ENCODE measurements around the gene CDIP1. TPM values are rescaled to one million over a fixed set of nuclear protein-coding genes. Genes with fewer than 3 reads are reported as not detected.
"Not testable (repeated sequence)": the region's sequence is repeated elsewhere in the genome, so short reads cannot be mapped to it uniquely, and the experiment has no call there.

CDIP1 gene
- polyA plus RNA-seq (ENCODE audit: insufficient read length in 4 of 4), result 10 to 100 TPM; 26.4 to 35.3 (median 31.6) TPM

DNA sequence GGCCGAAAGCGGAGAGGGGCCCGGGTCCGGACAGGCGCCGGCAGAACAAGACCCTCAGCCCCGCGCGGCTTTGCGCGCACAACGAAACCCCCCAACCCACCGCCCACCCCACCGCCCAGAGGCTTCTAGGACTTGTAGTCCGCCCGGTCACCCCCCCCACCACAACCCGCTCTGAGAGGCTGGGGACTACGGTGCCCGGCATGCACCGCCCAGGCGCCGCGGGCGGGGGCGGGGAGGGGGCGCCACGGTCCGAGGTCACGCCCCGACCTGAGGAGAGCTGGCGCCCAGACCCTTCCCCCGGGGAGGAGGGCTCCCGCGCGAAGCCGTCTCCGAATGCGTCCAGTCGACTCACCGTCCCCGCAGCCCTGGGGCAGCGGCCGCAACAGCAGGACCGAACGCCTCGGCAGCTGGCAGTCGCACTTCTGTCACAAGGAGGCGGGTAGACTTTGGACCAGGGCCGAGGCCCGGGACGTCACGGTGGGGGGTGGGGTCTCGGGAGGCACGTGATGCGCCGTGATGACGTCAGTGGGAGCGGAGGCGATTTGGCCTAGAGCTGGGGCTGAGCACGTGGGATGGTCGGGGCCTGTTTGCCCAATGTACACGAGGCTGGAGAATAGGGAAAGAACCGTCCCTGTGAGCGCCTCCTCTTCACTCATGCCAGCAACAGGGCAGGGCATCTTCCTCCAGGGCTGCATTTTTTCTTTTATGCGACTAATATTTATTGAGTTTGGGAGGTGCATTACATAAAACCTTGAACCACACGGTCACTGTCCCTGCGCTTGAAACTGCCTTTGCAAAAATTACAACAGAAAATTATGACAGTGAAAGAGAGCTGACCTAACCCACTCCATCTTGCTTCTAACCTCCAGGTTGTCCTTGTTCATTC, at the start of gene CDIP1:
Gene CDIP1, minus strand, starts transcription at position 424 of the 886 bp plus-strand sequence. CDS start 24,643 bp downstream, outside the sequence.
- DNase-seq (ENCODE audit: low read depth in 4 of 4, low spot score in 3 of 4), result peak; percentile 83 to 88 (median 84)

DNA sequence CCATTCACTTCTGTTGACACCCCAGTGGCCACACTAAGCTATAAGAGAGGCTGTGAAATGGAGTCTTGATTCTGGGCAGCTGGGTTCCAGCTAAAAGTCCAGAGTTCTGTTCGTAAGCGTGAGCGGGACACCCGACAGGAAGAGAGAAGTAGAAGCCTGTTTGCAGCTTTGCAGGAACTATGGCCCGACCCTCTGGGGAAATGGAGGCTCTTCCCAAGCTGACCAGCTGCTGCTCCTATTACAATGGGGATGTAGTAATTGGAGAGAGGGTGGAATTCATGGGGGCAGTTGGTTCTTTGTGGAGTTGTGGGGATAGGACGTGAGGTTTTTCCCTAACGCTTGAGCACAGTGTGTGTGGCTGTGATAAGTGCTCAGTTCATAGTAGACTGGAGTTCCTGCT, 47.7 kb upstream of the CDIP1 start:
- no peak for DNase-seq (ENCODE audit: low read depth in 4 of 4, low spot score in 3 of 4)

DNA sequence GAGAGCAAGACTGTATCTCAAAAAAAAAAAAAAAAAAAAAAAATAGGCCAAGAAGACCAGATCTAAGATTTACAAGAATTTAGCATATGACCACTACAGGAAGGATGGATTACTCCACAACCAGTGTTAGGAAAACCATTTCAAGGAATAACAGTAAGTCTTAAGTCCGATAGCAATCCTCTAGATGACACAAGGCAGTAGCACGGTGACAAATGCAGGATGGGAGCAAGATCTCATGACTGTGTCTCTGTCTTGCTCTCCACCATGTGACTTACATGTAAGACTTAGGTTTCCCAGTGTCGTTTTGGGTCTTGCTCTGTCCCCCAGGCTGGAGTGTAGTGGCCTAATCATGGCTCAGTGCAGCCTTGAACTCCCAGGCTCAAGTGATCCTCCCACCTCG, 45.3 kb upstream of the CDIP1 start:
- no peak for DNase-seq (ENCODE audit: low read depth in 4 of 4, low spot score in 3 of 4)

DNA sequence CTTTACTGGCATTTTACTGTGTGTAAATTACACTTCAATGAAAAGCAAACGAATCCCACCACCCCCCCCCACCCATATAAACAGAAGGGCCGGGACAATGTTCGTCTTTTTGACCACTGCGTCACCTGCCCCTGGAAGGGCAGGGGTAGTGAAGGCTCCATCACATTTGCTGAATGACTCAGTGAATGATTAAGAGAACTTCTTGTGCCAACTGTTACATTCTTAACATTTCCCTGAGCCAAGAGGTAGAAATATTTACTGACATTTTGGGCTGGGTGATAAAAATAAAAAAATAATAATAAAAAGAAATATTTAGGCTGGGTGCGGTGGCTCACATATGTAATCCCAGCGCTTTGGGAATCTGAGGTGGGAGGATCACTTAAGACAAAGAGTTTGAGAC, 41.7 kb upstream of the CDIP1 start:
- DNase-seq (ENCODE audit: low read depth in 4 of 4, low spot score in 3 of 4), result no peak

DNA sequence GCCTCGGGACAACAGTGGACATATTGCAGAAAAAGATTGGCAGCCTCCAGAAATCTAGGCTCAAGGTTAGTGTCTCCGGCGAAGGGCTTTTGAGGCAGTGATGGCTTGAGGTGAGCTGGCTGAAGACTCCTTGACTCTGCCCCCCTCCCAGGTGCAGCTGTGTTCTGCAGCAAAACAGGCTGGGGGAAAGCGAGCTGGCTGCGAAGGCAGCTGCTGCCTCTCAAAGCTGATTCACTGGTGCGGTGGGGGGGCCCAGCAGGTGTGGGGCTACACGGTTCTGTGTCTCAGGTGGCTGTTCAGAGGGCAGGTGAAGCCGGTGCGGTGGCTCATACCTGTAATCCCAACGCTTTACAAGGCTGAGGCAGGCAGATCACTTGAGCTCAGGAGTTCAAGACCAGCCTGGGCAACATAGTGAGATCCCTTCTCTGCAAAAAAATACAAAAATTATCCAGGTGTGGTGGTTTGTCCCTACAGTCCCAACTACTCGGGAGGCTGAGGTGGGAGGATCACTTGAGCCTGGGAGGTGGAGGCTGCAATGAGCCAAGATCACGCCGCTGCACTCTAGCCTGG, 40.5 kb upstream of the CDIP1 start:
- DNase-seq (ENCODE audit: low read depth in 4 of 4, low spot score in 3 of 4), result no peak

DNA sequence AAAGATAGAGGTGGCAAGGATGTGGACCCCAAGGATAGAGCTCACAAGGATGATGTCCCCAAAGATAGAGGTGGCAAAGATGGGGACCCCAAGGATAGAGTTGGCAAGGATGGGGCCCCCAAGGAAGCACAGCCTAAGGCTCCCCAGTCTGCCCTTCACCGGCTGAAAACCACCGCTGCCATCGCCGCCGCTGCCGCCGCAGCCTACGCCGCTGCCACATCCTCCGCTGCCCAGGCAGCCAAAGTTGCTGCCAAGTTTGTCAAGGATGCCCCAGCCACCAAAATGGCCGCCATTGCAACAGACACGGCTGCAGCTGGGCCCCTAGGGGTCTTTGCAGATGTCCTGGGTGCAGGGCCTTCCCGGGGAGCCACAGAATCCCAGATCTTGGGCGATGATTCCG, 37.4 kb upstream of the CDIP1 start:
- DNase-seq (ENCODE audit: low read depth in 4 of 4, low spot score in 3 of 4), result no peak

DNA sequence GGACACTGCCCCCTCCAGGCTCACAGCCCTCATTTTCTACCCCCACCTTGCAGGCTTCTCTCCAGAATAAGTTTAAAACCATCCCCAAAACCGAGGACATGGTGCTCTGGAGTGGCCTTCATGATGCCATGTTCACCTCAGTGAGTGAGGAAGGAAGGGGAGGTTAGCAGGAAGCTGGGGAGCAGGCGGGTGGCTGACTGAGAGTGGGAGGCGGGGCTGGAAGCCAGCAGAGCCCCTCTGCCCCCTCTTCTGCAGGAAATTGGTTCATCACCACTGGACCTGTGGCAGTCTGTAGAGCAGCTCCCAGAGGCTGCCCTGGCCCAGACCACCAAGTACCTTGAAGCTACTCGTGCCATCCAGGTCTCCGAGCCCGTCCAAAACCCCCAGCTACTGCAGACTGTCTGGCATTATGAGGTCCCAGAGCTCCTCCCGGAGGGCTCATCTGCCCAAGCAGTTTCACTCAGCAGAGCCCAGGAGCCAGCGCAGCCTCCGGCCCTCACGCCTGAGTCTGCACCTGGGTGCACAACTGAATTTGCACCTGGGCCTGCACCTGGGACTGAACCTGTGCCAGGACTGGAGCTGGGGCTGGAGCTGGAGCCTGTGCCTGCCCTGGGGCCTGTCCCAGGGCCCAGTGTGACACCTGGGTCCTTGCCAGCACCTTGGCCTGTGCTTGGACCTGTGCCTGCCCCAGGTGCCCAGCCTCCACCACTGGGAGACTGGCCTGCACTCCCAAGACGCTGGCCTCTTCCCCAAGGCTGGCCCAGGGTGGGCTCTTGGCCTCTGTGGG, 36.5 kb upstream of the CDIP1 start:
- no peak for DNase-seq (ENCODE audit: low read depth in 4 of 4, low spot score in 3 of 4)

DNA sequence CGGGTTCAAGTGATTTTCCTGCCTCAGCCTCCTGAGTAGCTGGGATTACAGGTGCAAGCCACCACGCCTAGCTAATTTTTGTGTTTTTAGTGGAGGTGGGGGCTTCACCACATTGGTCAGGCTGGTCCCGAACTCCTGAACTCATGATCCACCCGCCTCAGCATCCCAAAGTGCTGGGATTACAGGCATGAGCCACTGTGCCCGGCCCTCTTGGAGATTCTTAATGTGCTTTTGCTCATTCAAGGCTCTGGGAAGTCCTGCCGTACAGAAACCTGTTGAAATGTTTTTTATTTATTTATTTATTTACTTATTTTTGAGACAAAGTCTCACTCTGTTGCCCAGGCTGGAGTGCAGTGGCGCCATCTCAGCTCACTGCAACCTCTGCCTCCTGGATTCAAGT, 35.4 kb upstream of the CDIP1 start:
- not testable (repeated sequence) for DNase-seq (ENCODE audit: low read depth in 4 of 4, low spot score in 3 of 4)

DNA sequence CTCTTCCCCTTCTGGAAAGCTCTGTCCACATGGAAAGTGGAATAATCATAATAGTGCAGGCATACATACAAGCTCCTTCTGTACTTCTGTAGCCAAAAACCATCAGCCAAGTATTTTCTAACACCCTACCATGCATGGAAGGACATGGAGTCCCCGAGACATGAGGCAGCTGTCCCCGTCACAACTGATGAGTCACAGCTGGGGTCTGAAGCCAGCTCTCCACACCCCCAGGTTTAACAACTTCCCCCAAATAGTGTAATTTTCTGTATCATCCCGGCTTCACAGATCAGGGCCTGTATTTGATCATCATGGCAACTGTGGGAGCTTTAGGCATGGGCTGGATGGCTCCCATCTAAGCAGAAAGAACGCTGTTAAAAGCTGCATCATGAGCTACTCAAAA, 34.1 kb upstream of the CDIP1 start:
- peak in 3 of 4 donors; percentile 40 to 58 (median 44) for DNase-seq (ENCODE audit: low read depth in 4 of 4, low spot score in 3 of 4)

DNA sequence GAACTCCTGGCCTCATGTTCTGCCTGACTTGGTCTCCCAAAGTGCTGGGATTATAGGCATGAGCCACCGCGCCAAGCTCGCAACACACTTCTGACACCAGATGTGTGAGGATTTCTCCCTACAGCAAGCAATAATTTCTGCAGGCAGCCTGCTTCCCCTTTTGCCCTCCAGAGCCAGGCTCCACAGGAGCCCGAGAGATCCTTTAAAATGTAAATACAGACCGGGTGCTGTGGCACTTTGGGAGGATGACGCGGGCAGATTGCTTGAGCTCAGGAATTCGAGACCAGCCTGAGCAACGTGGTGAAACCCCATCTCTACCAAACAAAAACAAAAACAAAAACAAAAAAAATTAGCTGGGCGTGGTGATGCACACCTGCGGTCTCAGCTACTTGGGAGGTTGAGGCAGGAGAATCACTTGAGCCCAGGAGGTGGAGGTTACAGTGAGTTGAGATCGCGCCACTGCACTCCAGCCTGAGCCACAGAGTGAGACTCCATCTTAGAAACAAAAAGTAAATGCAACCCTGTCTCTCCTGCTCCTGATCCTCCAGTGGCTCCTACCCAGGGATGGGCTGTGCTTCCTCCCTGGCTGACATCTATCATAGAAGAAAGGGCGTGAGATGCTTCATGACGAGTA, 32.2 kb upstream of the CDIP1 start:
- no peak for DNase-seq (ENCODE audit: low read depth in 4 of 4, low spot score in 3 of 4)

DNA sequence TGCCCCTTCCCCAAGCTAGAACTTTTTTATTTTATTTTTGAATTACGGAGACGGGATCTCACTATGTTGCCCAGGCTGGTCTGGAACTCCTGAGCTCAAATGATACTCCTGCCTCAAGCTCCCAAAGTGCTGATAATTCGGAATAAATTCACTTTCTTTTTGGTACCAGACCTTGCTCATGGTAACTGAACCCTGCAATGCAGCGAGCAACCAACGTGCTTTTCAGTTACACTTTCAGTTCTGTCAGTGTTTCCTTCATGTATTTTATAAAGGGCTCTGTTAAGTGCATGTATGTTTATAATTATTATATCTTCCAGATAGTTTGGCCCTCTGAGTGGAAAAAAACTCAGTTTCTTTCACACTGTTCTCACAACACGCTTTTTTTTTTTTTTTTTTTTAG, 31.5 kb upstream of the CDIP1 start:
- no peak for DNase-seq (ENCODE audit: low read depth in 4 of 4, low spot score in 3 of 4)

DNA sequence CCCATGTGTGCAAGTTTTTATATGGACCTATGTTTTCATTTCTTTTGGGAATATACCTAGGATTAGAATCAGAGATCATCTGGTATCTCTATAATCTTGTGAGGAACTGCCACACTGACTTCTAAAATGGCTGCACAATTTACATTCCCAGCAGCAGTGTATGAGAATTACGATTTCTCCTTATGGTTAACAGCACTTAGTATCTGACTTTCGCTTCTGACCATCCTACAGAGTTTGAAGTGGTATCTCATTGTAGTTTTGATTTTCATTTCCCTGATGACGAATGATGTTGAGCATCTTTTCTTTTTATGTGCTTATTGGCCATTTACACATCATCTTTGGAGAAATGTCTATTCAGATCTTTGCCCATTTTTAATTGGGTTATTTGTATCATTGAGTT, 27.6 kb upstream of the CDIP1 start:
- DNase-seq (ENCODE audit: low read depth in 4 of 4, low spot score in 3 of 4), result no peak

DNA sequence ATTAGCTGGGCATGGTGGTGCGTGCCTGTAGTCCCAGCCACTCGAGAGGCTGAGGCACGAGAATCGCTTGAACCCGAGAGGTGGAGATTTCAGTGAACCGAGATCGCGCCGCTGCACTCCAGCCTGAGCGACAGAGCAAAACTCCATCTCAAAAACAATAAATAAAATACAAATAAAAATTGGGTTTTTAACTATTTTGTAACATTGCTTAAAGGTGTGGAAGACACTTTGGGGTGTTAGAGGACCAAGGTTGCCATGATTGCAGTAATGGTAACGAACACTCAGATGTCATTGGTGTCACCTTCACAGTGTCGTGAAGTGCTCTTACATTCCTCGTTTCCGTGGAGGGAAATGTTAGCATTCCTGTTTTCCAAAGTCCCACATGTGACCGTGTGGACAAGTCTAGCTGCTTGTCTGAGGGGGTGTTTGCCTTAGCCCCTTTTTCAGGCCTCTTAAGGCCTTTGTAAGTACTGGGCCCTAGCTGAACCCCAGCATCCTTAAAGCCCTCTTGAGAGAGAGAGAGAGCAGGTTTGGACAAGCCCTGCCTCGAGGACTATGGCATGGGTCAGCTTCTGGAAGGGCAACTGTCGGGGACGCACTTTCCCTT, 26.2 kb upstream of the CDIP1 start:
- DNase-seq (ENCODE audit: low read depth in 4 of 4, low spot score in 3 of 4), result no peak

DNA sequence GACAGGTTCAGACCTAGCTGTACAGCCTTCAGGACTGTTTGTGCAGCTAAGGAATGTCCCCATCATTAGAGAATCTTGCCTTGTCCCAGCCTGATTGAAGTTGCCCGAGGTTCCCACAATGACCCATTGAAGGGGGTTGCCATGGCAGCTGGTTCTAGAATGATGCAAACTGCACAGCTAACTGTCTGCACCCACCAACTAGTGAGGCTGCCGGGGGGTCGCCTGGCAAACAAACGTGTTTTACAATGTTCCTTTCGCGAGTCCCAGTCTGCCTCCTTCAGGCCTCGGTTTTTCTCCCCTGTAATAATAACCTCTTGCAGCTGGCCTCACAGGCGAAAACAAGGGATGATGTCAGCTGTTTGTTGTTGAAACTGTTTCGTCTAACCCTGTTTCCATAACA, 23.0 kb upstream of the CDIP1 start:
- no peak for DNase-seq (ENCODE audit: low read depth in 4 of 4, low spot score in 3 of 4)

DNA sequence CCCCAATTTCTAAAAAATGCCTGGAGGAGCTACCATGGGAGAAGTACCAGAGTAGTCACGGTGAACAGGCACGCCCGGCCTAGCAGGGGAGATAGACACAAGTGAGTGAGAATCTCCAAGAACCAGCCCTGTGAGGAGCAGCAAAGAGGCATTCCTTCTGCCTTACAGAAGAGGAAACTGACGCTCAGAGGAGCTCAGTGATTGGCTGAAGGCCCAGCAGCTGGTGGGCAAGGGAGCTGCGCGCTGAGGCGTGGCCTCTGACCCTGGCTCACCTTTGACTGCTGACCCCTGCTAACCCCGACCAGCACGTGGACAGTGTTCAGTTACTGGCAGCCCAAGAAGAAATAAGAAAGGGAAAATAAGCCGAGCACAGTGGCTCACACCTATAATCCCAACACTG, 19.4 kb upstream of the CDIP1 start:
- no peak for DNase-seq (ENCODE audit: low read depth in 4 of 4, low spot score in 3 of 4)

DNA sequence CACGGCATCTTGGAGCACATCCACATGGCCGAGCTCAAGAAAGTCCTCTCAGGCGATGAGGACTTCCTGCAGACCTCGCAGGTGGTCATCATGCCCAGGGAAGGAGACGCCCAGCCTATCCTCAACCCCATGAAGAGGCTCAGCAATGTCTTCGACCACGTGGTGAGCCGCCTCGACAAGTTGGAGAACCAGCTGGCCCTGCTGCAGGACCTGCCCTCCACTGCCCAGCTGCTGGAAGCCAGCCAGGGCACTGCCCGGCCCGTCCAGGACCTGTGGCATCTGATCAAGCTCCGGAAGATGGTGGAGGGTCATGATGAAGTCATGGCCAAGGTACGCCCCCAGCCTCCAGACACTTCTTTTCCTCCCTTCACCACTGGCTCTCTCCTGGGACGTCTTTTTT, 18.0 kb upstream of the CDIP1 start:
- no peak for DNase-seq (ENCODE audit: low read depth in 4 of 4, low spot score in 3 of 4)

DNA sequence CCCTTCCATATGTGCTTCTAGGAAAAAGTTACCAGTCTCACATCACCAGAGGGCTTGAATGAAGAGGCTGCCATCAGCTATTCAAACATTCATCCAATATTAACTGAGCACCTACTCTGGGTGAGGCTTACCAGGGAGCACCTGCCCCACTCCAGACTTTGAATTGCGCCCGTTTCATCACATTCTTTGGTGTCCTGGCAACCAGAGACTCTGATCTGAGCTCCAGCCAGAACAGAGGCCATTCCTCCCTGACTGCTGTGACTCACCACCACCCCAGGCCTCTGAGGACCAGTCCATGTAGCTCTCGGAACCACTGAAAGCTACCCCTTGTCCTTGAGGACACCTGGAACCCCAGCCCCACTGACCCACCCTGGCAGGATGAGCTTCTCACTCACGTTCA, 17.5 kb upstream of the CDIP1 start, which contains the start of gene C16orf96:
Gene C16orf96, plus strand, starts transcription at position 229 of the 400 bp plus-strand sequence. Its CDS starts 150 bp downstream, at position 379.
- no peak for DNase-seq (ENCODE audit: low read depth in 4 of 4, low spot score in 3 of 4)

DNA sequence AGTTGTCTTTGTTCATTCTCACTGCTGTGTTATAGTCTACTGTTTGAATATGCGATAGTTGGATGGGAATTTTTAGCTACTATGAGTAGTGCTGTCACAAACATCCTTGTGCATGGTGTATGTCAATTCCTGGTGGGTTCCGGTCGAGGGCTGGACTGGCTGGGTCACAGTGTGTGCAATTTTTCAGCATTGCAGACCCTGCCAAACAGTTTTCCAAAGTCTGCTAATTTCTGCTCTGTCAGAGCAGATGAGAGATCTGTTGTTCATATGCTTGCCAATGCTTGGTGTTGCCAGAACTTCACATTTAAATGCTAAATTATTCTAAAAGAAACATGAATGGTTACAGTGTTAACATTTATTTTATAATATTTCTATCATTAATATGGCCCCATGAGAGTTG, 14.0 kb upstream of the CDIP1 start:
- no peak for DNase-seq (ENCODE audit: low read depth in 4 of 4, low spot score in 3 of 4)

DNA sequence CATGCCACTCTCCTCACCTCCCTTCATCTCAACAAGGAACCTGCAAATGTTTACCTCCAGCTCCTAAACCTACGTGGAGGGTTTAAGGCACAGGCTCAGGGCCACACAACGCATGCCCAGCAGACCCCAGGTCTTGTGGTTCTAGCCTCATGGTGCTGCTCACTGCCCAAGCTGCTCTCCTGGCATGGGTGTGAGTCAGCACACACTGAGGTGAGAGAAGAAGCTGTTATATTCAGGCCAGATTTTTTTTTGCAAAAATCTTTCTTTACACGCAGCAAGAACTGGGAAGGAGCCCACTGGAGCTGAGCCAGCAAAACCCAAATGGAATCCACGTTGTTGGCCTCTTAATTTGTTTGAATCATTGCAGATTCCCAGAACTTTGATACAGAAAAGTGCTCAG, 12.0 kb upstream of the CDIP1 start:
- no peak for DNase-seq (ENCODE audit: low read depth in 4 of 4, low spot score in 3 of 4)

DNA sequence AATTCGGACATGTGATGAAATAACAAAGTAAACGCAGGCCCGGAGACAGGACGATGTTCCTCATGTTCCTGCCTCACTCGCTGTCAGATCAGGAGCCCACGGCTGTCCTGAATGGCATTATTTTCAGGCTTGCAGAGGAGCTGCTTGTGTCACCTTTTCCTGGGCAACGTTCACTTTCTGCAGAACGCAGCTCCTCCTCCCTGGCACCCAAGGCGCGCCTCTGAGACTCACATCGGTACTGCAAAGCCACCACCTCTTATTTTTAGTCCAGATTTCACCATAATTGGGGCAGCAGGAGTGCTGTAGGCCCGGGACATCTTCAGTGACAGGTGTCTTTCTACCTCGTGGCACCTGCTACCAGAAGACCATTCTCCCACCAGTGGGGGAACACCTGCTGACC, 9.6 kb upstream of the CDIP1 start:
- no peak for DNase-seq (ENCODE audit: low read depth in 4 of 4, low spot score in 3 of 4)
